Measurements from ENCODE around the gene LRRC37A3.
A peak's percentile ranks its signal among the peaks of the same experiment; 100 is the strongest.
"Not testable (repeated sequence)": the region's sequence is repeated elsewhere in the genome, so short reads cannot be mapped to it uniquely, and the experiment has no call there.

GRCh38 chr17:64919289-64920025 lies at the start of gene LRRC37A3:
- peak; percentile 85 for TF ChIP-seq CTCF (IDR thresholded peaks at IDR 0.05)
- TF ChIP-seq EZH2, EZH2phosphoT487 (IDR thresholded peaks at IDR 0.05): not testable (repeated sequence)
